Measurements from ENCODE around the gene ADGRB2. TPM values are rescaled to one million over a fixed set of nuclear protein-coding genes. Genes with fewer than 3 reads are reported as not detected.

ADGRB2 gene
- total RNA-seq, 4 donors from 2014 or later: 0.18 to 2.1 (median 0.86) TPM

- Histone ChIP-seq H3K27ac (peak overlapping the region; percentile 74 to 96 (median 90)), H3K9me3 (no peaks in the 10 kb centered on the region), H3K4me3 (peak overlapping the region in 2 of 4 donors; percentile 43 to 58), H3K36me3 (no peaks in the 10 kb centered on the region), H3K27me3 (peaks cover 0 to 58% (median 0%) of the 10 kb centered on the region in 4 donors), H3K4me1 (peaks cover 20 to 71% (median 41%) of the 10 kb centered on the region in 3 donors)
- no peak for TF ChIP-seq POLR2A (IDR thresholded peaks at IDR 0.05)
- no peak for TF ChIP-seq CTCF (IDR thresholded peaks at IDR 0.05)
- 15 to 28% methylated on average over 7 of the region's 7 CpGs for WGBS, 2 donors
- intact Hi-C loops (cut with DNase I): no loop called here
- DNase-seq: no peak
Measured at GRCh38 chr1:31715873-31716220, 48.3 kb downstream of the ADGRB2 start.

- Histone ChIP-seq H3K9me3 (no peaks in the 10 kb centered on the region), H3K4me3 (peak overlapping the region; percentile 7 to 58 (median 41)), H3K4me1 (peaks cover 20 to 71% (median 41%) of the 10 kb centered on the region in 3 donors), H3K27me3 (peaks cover 0 to 53% (median 0%) of the 10 kb centered on the region in 4 donors), H3K36me3 (no peaks in the 10 kb centered on the region), H3K27ac (peak overlapping the region; percentile 74 to 96 (median 90))
- 4 to 14% methylated on average over 8 to 14 of the region's 44 CpGs for WGBS, 2 donors
- TF ChIP-seq CTCF (IDR thresholded peaks at IDR 0.05) (peak; percentile 47 to 81 (median 76)), POLR2A (IDR thresholded peaks at IDR 0.05) (peak in 1 of 4 donors; percentile 30)
- intact Hi-C loops (cut with DNase I): no loop called here
- no peak for DNase-seq
Measured at GRCh38 chr1:31715087-31715872, 48.9 kb downstream of the ADGRB2 start.

GRCh38 chr1:31714442-31715086 is 49.6 kb downstream of the ADGRB2 start:
- Histone ChIP-seq H3K27ac (peak overlapping the region; percentile 74 to 96 (median 90)), H3K27me3 (peaks cover 0 to 49% (median 0%) of the 10 kb centered on the region in 4 donors), H3K4me1 (peaks cover 20 to 71% (median 41%) of the 10 kb centered on the region in 3 donors), H3K9me3 (no peaks in the 10 kb centered on the region), H3K4me3 (peak overlapping the region in 3 of 4 donors; percentile 39 to 58 (median 43)), H3K36me3 (no peaks in the 10 kb centered on the region)
- intact Hi-C loops (cut with DNase I): no loop called here
- 29% methylated on average over 1 of the region's 39 CpGs; no CpG with 5 or more reads in 1 of the 2 donors for WGBS, 2 donors
- DNase-seq: no peak
- TF ChIP-seq CTCF (IDR thresholded peaks at IDR 0.05): peak in 5 of 6 experiments; percentile 16 to 40 (median 22)
- TF ChIP-seq POLR2A (IDR thresholded peaks at IDR 0.05): no peak

- H3K27me3 ChIP-seq: peaks cover 0 to 33% (median 0%) of the 10 kb centered on the region in 4 donors
- intact Hi-C loops (cut with DNase I): no loop called here
- no peak for DNase-seq
- WGBS, 2 donors: 0 to 60% methylated on average over 1 of the region's 1 CpG
- H3K4me1 ChIP-seq: peaks cover 20 to 59% (median 38%) of the 10 kb centered on the region in 3 donors
- H3K9me3 ChIP-seq: no peaks in the 10 kb centered on the region
- no peaks in the 10 kb centered on the region for H3K36me3 ChIP-seq
- no peak overlapping the region for H3K4me3 ChIP-seq
- TF ChIP-seq POLR2A (IDR thresholded peaks at IDR 0.05) (no peak), CTCF (IDR thresholded peaks at IDR 0.05) (no peak)
- peak overlapping the region in 3 of 4 donors; percentile 89 to 96 (median 90) for H3K27ac ChIP-seq
Measured at GRCh38 chr1:31712630-31713029, 51.5 kb downstream of the ADGRB2 start.

- no peaks in the 10 kb centered on the region for H3K36me3 ChIP-seq
- H3K4me3 ChIP-seq: no peak overlapping the region
- H3K4me1 ChIP-seq: peaks cover 20 to 53% (median 38%) of the 10 kb centered on the region in 3 donors
- TF ChIP-seq POLR2A (IDR thresholded peaks at IDR 0.05) (no peak), CTCF (IDR thresholded peaks at IDR 0.05) (no peak)
- WGBS, 2 donors: 37 to 47% methylated on average over 2 to 4 of the region's 4 CpGs
- peak overlapping the region in 3 of 4 donors; percentile 89 to 96 (median 90) for H3K27ac ChIP-seq
- DNase-seq: no peak
- peaks cover 0 to 27% (median 0%) of the 10 kb centered on the region in 4 donors for H3K27me3 ChIP-seq
- no peaks in the 10 kb centered on the region for H3K9me3 ChIP-seq
- intact Hi-C loops (cut with DNase I): no loop called here
Measured at GRCh38 chr1:31712068-31712467, 52.1 kb downstream of the ADGRB2 start.

Data from esophagus squamous epithelium (tissue), 5 donors.